Measurements from ENCODE around the gene MCTP1.
"Not testable (repeated sequence)": the region's sequence is repeated elsewhere in the genome, so short reads cannot be mapped to it uniquely, and the experiment has no call there.

Gene MCTP1

DNA sequence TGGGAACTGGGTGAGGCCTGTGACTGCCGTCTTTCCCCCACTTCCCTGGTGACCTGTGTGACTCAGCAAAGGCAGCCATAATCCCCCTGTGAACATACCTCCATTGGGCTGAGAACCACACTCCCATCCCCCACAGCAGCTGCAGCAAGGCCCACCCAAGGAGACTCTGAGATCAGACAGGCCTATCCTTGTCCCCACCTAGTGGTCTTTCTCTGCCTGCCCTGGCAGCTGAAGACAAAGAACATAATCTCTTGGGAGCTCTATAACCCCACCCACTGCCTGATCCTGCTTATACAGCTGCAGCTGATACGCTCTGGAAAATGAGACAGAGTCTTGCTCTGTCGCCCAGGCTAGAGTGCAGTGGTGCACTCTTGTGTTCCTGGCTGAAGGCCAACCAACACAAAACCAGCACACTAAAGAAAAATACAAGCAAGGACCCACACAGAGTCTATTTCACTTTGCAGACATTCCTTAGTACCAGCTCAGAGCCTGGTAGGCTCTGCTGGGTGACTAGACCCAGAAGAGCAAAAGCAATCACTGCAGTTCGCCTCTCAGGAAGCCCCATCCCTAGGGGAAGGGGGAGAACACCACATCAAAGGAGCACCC, 106.7 kb downstream of the MCTP1 start:
- DNase-seq, result no peak

- DNase-seq, result no peak
Observed at GRCh38 chr5:95177456-95177855, 107.4 kb downstream of the MCTP1 start.

DNA sequence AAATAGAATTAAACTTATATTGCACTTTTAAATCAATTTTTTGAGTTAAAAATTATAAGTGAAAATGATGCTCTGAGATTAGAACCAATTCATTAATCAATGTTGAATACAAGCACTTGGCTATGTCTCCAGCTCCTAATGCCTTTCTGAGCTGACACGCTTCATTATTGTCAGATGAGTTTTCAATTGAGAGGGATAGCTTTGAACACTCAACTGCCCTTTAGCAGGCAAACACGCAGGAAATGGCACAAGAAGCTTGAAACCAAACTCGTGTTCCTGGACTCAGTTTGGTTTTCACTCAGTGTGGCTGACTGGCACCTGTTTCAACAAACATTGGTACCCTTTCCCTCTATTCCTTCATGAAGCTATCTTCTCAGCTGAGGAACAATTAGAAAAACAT, 109.8 kb downstream of the MCTP1 start:
- DNase-seq, result no peak

DNA sequence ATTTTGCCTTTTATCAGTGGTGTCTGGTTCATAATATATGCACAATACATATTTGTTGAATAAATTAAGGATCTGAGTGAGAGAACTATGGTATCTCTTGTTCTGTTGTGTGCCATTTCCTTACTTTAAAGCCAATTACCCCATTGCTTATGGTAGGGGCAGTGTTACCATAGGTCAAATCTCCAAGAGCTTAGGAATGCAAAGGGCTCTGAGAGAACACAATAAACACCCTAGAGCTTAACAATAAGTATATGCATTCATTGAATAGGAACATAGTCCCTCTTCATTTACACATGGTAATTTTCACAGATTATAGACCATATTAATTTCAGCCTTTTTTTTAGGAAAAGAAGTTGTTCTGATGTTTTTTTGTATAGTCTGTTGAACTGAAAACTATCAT, 112.2 kb downstream of the MCTP1 start:
- DNase-seq, result no peak

- no peak for DNase-seq
Observed at GRCh38 chr5:95164861-95165260, 120.0 kb downstream of the MCTP1 start.

DNA sequence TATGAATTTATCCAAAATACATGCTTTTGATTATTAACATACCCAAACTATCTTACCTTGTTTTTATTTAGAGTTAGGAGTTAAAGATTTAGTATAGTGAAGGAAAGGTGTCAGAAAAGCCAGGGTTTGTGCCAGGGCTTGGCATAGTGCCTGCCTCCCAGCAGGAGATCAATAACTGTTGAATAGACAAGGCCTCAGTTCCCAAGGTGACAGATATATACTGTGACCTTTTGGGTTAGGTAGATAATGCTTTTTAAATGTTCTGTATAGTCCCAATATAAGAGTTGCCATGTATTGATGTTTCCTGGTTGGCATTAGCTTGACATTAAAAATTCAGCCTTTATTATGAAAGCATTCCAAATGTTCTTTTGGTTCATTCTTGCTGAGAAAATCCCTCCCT, 121.8 kb downstream of the MCTP1 start:
- no peak for DNase-seq

- no peak for DNase-seq
Observed at GRCh38 chr5:95162231-95162992, 122.5 kb downstream of the MCTP1 start.

- no peak for DNase-seq
Observed at GRCh38 chr5:95159603-95160002, 125.3 kb downstream of the MCTP1 start.

DNA sequence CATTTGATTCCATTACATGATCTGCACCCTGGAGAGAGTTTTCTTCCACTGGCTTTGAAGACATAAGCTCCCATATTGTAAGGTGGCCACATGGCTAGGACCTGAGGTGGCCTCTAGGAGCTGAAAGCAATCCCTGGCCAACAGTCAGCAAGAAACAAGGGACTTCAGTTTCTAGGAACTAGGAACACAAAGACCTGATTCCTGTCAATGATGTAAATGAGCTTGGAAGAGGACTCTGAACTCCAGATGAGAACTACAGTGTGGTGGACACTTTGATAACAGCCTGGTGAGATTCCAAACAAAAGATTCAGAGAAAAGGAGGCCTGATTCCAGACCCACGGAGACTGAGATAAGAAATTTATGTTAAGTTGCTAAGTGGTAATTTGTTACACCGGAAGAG, 129.0 kb downstream of the MCTP1 start:
- no peak for DNase-seq

- DNase-seq, result no peak
Observed at GRCh38 chr5:95153511-95153910, 131.4 kb downstream of the MCTP1 start.

- no peak for DNase-seq
Observed at GRCh38 chr5:95152535-95152934, 132.4 kb downstream of the MCTP1 start.

GRCh38 chr5:95152131-95152530, 132.8 kb downstream of the MCTP1 start:
- DNase-seq, result no peak

DNA sequence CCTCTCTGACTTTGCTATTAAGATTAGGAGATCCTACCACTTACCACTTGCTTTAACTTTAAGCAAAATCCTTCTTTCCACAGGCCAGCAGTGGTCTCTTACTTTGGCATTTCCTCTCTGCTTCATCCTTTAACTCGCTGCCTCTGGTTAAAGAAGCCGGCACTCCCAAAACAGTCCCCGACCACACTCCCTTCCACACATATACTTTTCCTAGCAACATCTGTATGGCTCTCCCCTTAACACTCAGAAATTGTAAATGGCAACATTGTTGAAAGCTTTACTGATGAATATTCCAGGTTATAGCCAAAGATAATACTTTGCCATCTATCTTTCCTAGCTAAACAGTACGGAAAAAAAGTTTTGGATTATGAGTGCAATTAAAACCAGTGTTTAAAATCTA, 133.2 kb downstream of the MCTP1 start:
- DNase-seq, result no peak

GRCh38 chr5:95149387-95149786, 135.5 kb downstream of the MCTP1 start:
- no peak for DNase-seq

DNA sequence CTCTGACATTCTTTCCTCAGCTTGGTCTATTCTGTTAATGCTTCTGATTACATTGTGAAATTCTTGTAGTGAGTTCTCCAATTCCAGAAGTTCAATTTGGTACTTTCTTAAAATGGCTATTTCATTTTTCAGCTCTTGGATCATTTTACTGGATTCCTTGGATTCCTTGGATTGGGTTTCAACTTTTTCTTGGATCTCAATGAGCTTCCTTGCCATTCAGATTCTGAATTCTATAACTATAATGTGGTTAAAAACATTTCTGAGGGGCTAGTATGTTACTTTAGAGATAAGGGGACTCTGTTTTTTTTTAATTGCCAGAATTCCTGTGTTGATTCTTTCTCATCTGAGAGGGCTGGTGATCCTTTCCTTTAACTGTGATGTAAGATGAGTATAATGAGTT, 136.4 kb downstream of the MCTP1 start:
- no peak for DNase-seq

DNA sequence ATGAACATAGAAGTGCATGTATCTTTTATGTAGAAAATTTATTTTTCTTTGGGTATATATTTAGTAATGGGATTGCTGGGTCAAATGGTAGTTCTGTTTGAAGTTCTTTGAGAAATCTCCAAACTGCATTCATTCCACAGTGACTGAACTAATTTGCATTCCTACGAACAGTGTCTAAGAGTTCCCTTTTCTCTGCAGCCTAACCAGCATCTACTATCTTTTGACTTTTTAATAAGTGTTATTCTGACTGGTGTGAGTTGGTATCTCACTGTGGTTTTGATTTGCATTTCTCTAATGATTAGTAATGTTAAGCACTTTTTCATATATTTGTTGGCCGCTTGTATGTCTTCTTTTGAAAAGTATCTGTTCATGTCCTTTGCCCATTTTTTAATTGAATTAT, 141.0 kb downstream of the MCTP1 start:
- DNase-seq, result not testable (repeated sequence)

GRCh38 chr5:95142145-95142544, 142.7 kb downstream of the MCTP1 start:
- no peak for DNase-seq

DNA sequence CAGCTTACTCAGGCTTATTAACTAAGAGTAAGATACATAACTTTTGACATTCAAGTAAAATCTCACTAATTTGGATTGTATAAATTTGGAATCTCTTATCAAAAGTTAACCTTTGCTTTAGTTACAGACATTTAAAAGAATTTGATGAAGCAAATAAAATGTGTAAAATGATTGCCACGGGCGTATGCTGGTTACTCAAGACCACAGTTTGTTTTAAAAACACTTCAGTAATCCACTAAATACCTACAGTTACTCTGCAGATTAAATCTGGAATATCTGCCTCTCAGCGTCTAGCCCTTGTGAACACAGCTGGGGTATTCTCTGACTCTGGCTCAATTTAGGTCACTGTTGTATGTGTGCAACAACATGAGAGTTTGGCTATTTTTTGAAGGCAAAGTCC, 143.8 kb downstream of the MCTP1 start:
- no peak for DNase-seq

GRCh38 chr5:95134326-95134725, 150.6 kb downstream of the MCTP1 start:
- DNase-seq, result no peak

- no peak for DNase-seq
Observed at GRCh38 chr5:95132096-95132495, 152.8 kb downstream of the MCTP1 start.

GRCh38 chr5:95130941-95131340, 154.0 kb downstream of the MCTP1 start:
- no peak for DNase-seq

- no peak for DNase-seq
Observed at GRCh38 chr5:95124731-95125130, 160.2 kb downstream of the MCTP1 start.

DNA sequence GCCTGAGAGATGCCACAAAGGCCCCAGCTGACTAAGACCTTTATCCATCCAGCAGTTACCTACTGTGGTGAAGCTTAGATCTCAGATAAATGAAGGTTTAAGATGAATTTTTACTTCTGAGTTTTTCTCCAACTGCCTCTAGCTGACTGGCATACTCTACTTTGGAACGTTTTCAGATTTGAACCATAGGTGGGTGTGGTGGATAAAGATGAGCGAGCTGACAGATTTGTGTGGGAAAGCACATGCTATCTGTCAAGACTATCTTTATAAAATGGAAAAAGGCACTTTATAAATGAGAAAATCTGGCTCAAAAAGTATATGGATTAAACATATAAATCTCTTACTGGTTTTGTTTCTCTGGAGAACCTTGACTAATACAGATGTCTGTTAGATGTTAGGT, 160.8 kb downstream of the MCTP1 start:
- no peak for DNase-seq

DNA sequence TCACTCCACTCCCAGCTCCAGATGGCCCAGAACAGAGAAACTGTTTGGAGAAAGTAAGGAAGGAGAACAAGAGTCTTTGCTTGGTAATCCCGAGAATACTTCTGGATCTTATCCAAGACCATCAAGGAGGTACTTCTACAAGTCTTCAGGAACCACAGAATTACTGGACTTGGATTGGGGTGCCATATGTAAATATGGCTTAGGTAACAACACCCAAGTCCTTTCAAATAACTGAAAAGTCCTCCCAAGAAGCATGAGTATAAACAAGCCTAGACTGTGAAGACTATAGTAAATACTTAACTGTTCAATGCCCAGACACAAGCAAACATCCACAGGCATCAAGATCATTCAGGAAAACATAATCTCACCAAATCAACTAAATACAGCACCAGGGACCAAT, 170.0 kb downstream of the MCTP1 start:
- DNase-seq, result no peak

DNA sequence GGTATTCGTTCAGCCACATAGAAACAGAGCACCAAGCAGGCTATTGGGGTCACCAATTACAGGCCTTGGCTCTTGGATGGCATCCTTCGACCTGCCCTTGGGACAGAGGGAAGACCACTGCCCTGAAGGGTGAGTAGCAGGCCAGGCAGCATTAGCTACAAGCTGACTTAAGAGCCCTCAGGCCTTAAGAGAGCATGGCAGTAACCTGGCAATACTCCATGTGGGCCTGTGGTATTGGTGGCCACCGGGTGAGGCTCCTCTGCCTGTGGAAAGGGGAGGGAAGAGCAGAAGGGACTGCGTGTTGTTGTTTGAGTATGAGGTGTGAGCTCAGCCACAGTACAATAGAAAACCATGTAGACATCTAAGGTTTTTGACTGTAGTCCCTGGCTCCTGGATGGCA, 170.6 kb downstream of the MCTP1 start:
- no peak for DNase-seq

Measured in cerebellar nuclear complex (tissue), 1 donor.